Breast epithelium (tissue), 3 donors: Measurements from ENCODE around the gene NTRK3.
"Not testable (repeated sequence)": the region's sequence is repeated elsewhere in the genome, so short reads cannot be mapped to it uniquely, and the experiment has no call there.

ENCODE experiments used
- CTCF ChIP-seq, 3 donors: fragments of 450-650 bp; IDR thresholded peaks; one replicate each; pipeline ENCODE4 v1.5.1; 2016 to 2017; ENCODE audit warnings: antibody characterized with exemption in 3 of 3, mild to moderate bottlenecking in 3 of 3, moderate library complexity in 3 of 3
- POLR2A ChIP-seq: fragments of 450-650 bp; IDR thresholded peaks from one replicate; pipeline ENCODE4 v1.6.1; 2016; ENCODE audit warnings: antibody characterized with exemption, mild to moderate bottlenecking, moderate library complexity
- POLR2AphosphoS5 ChIP-seq, 3 donors: sonication (generic); formaldehyde crosslinking; IDR thresholded peaks; one replicate each; pipeline ENCODE4 v1.6.1; 2017; ENCODE audit warnings: antibody characterized with exemption in 3 of 3

- not testable (repeated sequence) for TF ChIP-seq POLR2A; CTCF (IDR thresholded peaks at IDR 0.05); POLR2AphosphoS5 (IDR thresholded peaks at IDR 0.05)
Measured at GRCh38 chr15:88033421-88033820, 223.1 kb downstream of the NTRK3 start.
